ENCODE measurements around the gene TSPAN13.

DNA sequence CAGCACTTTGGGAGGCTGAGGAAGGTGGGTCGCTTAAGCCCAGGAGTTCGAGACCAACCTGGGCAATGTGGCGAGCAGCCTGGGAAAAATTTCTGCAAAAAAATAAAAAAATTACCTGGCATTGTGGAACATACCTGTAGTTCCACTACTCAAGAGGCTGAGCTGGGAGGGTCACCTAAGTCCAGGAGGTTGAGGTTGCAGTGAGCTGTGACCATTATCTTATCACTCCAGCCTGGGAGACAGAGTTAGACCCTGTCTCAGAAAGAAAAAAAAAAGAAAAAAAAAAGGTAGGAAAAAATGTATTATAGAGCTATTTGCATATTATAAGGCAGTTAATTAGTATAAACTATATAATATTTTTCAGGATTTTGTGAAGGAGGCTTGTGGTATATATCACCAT, 11.0 kb upstream of the TSPAN13 start:
- TF ChIP-seq, protein P1, sequence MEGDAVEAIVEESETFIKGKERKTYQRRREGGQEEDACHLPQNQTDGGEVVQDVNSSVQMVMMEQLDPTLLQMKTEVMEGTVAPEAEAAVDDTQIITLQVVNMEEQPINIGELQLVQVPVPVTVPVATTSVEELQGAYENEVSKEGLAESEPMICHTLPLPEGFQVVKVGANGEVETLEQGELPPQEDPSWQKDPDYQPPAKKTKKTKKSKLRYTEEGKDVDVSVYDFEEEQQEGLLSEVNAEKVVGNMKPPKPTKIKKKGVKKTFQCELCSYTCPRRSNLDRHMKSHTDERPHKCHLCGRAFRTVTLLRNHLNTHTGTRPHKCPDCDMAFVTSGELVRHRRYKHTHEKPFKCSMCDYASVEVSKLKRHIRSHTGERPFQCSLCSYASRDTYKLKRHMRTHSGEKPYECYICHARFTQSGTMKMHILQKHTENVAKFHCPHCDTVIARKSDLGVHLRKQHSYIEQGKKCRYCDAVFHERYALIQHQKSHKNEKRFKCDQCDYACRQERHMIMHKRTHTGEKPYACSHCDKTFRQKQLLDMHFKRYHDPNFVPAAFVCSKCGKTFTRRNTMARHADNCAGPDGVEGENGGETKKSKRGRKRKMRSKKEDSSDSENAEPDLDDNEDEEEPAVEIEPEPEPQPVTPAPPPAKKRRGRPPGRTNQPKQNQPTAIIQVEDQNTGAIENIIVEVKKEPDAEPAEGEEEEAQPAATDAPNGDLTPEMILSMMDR (IDR thresholded peaks at IDR 0.05), result no peak
- no peak for TF ChIP-seq EZH2 (IDR thresholded peaks at IDR 0.05; ENCODE audit: borderline replicate concordance, insufficient read depth, low read depth, low read length, poor library complexity, severe bottlenecking)

All from B cell (primary cell).